PC-9 (cell line): ENCODE data around the gene CD9. TPM values are rescaled to one million over a fixed set of nuclear protein-coding genes. Genes with fewer than 3 reads are reported as not detected.

Source experiments
- BruUV-seq: library from RNA; stranded (reverse); fragments of 400-500 nt; replicated peaks from 2 replicates; lab custom pipeline; 2021; lab: Mats Ljungman, UMichigan
- CTCF ChIA-PET: fragments of 300-600 bp; sonication (Branson Sonifier 250); formaldehyde crosslinking; loops from one replicate; lab custom pipeline; 2022; ENCODE audit warnings: antibody characterized with exemption; lab: Charles Lee
- POLR2A ChIA-PET: fragments of 300-600 bp; sonication (Branson Sonifier 250); formaldehyde crosslinking; loops from one replicate; lab custom pipeline; 2022; ENCODE audit warnings: antibody characterized with exemption; ENCODE audit not compliant: unreplicated experiment; lab: Charles Lee
- DNase-seq, 2 experiments: peaks; one replicate each; pipeline versions ENCODE4 v3.0.0 to v3.0.0-alpha.2; 2015 to 2022; ENCODE audit warnings: mixed read lengths in 1 of 2
- H2AFZ ChIP-seq: fragments of 200-600 bp; sonication (generic); 2 replicates; pipeline ENCODE4 v1.8.1; 2017; ENCODE audit warnings: antibody characterized with exemption
- H3F3A ChIP-seq: fragments of 200-600 bp; sonication (generic); 2 replicates; pipeline ENCODE4 v1.8.1; 2017; ENCODE audit warnings: antibody characterized with exemption, mild to moderate bottlenecking, low read depth; ENCODE audit not compliant: insufficient read depth
- H3K27ac ChIP-seq: fragments of 200-600 bp; sonication (generic); 2 replicates; pipeline ENCODE4 v1.6.1; 2016; ENCODE audit warnings: mixed run types
- H3K27me3 ChIP-seq: fragments of 200-600 bp; sonication (generic); 2 replicates; pipeline ENCODE4 v1.6.1; 2016; ENCODE audit warnings: low read depth, mixed run types; ENCODE audit not compliant: insufficient read depth
- H3K36me3 ChIP-seq: fragments of 200-600 bp; sonication (generic); 2 replicates; pipeline ENCODE4 v1.6.1; 2016; ENCODE audit warnings: low read depth, mixed run types
- H3K4me1 ChIP-seq: fragments of 200-600 bp; sonication (generic); replicated peaks from 2 replicates; pipeline ENCODE4 v1.6.1; 2016; ENCODE audit warnings: mixed run types; ENCODE audit not compliant: insufficient read depth
- H3K4me2 ChIP-seq: fragments of 200-600 bp; sonication (generic); 2 replicates; pipeline ENCODE4 v1.6.1; 2017; ENCODE audit warnings: mixed run types
- H3K4me3 ChIP-seq: fragments of 200-600 bp; sonication (generic); 2 replicates; pipeline ENCODE4 v1.6.1; 2016; ENCODE audit warnings: mixed run types
- H3K79me2 ChIP-seq: fragments of 200-600 bp; sonication (generic); 2 replicates; pipeline ENCODE4 v1.6.1; 2017; ENCODE audit warnings: low read depth, mixed run types
- H3K9me2 ChIP-seq: fragments of 200-600 bp; sonication (generic); 2 replicates; pipeline ENCODE4 v1.8.1; 2017; ENCODE audit warnings: mild to moderate bottlenecking; ENCODE audit not compliant: insufficient read depth
- H3K9me3 ChIP-seq: fragments of 200-600 bp; sonication (generic); 2 replicates; pipeline ENCODE4 v1.8.1; 2016; ENCODE audit warnings: low read depth; ENCODE audit not compliant: insufficient read depth
- H4K20me1 ChIP-seq: fragments of 200-600 bp; sonication (generic); 2 replicates; pipeline ENCODE4 v1.8.1; 2017; ENCODE audit not compliant: insufficient read depth
- CTCF ChIP-seq: fragments of 200-600 bp; sonication (generic); conservative IDR thresholded peaks from 2 replicates; pipeline ENCODE4 v1.6.1; 2017; ENCODE audit warnings: mixed run types, antibody characterized with exemption, mild to moderate bottlenecking, moderate library complexity
- EZH2 ChIP-seq: fragments of 200-600 bp; sonication (generic); IDR thresholded peaks from 2 replicates; pipeline ENCODE4 v1.8.0; 2017; ENCODE audit warnings: antibody characterized with exemption, low read depth
- intact Hi-C: fragments of 100-400 bp; cut with micrococcal nuclease; formaldehyde crosslinking; loops from one replicate; pipeline ENCODE4 v1.10.0; 2022; ENCODE audit not compliant: unreplicated experiment
- total RNA-seq: library from RNA; stranded (reverse); gene quantifications from 2 replicates; pipeline ENCODE4 v1.2.3, GENCODE V29; 2021

The CD9 gene
- total RNA-seq, 1 experiment from 2014 or later: 374 TPM

- peak in 1 of 2 experiments; percentile 6 for DNase-seq
- no peak overlapping the region for H3K4me3 ChIP-seq
- intact Hi-C loops: no loop called here
- no peaks in the 10 kb centered on the region; the same call in 1 of the 2 replicates for H3F3A ChIP-seq
- H3K27ac ChIP-seq: no peak overlapping the region
- peaks cover 45% of the 10 kb centered on the region for H3K4me1 ChIP-seq
- H3K9me2 ChIP-seq: no peaks in the 10 kb centered on the region
- ChIA-PET CTCF (no interaction called here), POLR2A (interaction anchor here (0.6 kb wide), 1 partner anchor 73 kb away, joined by 4 read pairs; no protein-coding TSS in a partner anchor)
- H3K79me2 ChIP-seq: peaks cover 99% of the 10 kb centered on the region
- H4K20me1 ChIP-seq: peaks cover 3% of the 10 kb centered on the region; the same call in 1 of the 2 replicates
- H3K36me3 ChIP-seq: peaks cover 12% of the 10 kb centered on the region
- no peak overlapping the region for H2AFZ ChIP-seq
- no TSS peak for BruUV-seq
- H3K27me3 ChIP-seq: no peaks in the 10 kb centered on the region
- no peaks in the 10 kb centered on the region for H3K9me3 ChIP-seq
- TF ChIP-seq EZH2: no peak
- no peak for TF ChIP-seq CTCF
- no peak overlapping the region for H3K4me2 ChIP-seq
Observed at GRCh38 chr12:6205761-6206160, 5.6 kb downstream of the CD9 start.

GRCh38 chr12:6206327-6206726 lies 6.1 kb downstream of the CD9 start:
- Histone ChIP-seq H3K79me2 (peaks cover 99% of the 10 kb centered on the region), H3K9me3 (no peaks in the 10 kb centered on the region), H3K36me3 (peaks cover 12% of the 10 kb centered on the region), H3K9me2 (no peaks in the 10 kb centered on the region), H3K4me2 (no peak overlapping the region), H3K4me3 (no peak overlapping the region), H3K27me3 (no peaks in the 10 kb centered on the region), H3F3A (no peaks in the 10 kb centered on the region; the same call in 1 of the 2 replicates), H3K4me1 (peaks cover 45% of the 10 kb centered on the region), H4K20me1 (peaks cover 3% of the 10 kb centered on the region; the same call in 1 of the 2 replicates), H3K27ac (no peak overlapping the region), H2AFZ (no peak overlapping the region)
- POLR2A ChIA-PET: no interaction called here
- DNase-seq: no peak
- TF ChIP-seq EZH2 (no peak), CTCF (no peak)
- intact Hi-C loops: no loop called here
- BruUV-seq: no TSS peak
- CTCF ChIA-PET: no interaction called here

GRCh38 chr12:6207259-6207925 lies 7.2 kb downstream of the CD9 start:
- POLR2A ChIA-PET: interaction anchor here (0.7 to 1.1 kb wide), 3 partner anchors 10 to 141 kb away, joined by 3 to 11 read pairs (median 6); no protein-coding TSS in a partner anchor
- Histone ChIP-seq H3K4me2 (no peak overlapping the region), H3K9me3 (no peaks in the 10 kb centered on the region), H3K36me3 (peaks cover 12% of the 10 kb centered on the region), H3K27ac (no peak overlapping the region; the same call in 1 of the 2 replicates), H4K20me1 (peaks cover 3% of the 10 kb centered on the region; the same call in 1 of the 2 replicates), H3K9me2 (no peaks in the 10 kb centered on the region), H2AFZ (no peak overlapping the region), H3K4me1 (peaks cover 40% of the 10 kb centered on the region), H3K79me2 (peaks cover 99% of the 10 kb centered on the region), H3K4me3 (no peak overlapping the region), H3K27me3 (no peaks in the 10 kb centered on the region), H3F3A (no peaks in the 10 kb centered on the region; the same call in 1 of the 2 replicates)
- no peak for TF ChIP-seq EZH2
- no peak for TF ChIP-seq CTCF
- peak in 1 of 2 experiments; percentile 32 for DNase-seq
- CTCF ChIA-PET: no interaction called here
- intact Hi-C loops: no loop called here
- BruUV-seq: no TSS peak
